GM21515 (cell line): Measurements from ENCODE around the gene UBA6.
"Not testable (repeated sequence)": the region's sequence is repeated elsewhere in the genome, so short reads cannot be mapped to it uniquely, and the experiment has no call there.

ENCODE experiments used
- ATAC-seq: cut with Tn5 transposase; IDR thresholded peaks from one replicate; pipeline ENCODE4 v1.9.1; 2021; ENCODE audit not compliant: unreplicated experiment

The UBA6 gene

GRCh38 chr4:67714248-67714583, 13.3 kb upstream of the UBA6 start:
- ATAC-seq, result peak; percentile 53

- ATAC-seq, result no peak
Observed at GRCh38 chr4:67713529-67714247, 12.7 kb upstream of the UBA6 start.

- ATAC-seq, result no peak
Observed at GRCh38 chr4:67712650-67713528, 11.9 kb upstream of the UBA6 start.

DNA sequence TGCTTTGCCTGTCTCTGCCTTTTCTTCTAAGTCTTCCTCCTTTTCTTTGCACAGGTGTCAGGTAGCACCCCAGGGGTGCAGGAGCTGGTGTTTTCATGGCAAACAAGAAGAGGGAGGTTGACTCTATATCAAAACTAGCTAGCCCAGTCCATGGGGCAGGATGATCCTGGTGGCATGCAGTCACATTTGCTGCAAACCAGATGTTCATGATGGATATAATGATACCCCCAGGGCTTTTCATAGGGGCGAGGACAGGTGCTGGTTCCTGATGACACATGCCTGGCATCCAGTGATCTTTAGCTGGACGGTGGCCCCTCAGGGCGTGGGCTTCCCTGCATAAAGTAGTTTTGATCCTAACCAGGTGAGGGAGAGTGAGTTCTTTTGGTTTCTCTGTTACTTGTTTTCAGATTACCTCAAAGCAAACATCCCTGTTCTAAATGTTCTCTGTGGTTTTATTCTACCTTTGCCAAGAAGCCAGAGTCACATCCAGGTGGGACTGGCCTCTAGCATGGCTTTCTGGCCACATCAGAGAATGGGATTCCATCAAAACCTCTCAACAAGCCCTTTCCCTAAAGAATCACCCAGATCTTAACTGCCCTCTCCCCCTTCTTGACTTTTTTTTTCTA, 11.2 kb upstream of the UBA6 start:
- no peak for ATAC-seq

DNA sequence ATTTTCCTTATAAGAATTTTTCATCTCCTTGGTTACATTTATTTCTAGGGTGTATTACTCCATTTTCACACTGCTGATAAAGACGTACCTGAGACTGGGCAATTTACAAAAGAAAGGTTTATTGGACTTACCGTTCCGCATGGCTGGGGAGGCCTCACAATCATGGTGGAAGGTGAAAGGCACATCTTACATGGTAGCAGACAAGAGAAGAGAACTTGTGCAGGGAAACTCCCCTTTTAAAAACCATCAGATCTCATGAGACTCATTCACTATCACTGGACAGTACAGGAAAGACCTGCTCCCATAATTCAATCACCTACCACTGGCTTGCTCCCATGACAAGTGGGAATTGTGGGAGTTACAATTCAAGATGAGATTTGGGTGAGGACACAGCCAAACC, 5.7 kb upstream of the UBA6 start:
- not testable (repeated sequence) for ATAC-seq

- ATAC-seq, result no peak
Observed at GRCh38 chr4:67704843-67705242, 3.9 kb upstream of the UBA6 start.

GRCh38 chr4:67702166-67702565, 1.2 kb upstream of the UBA6 start:
- ATAC-seq, result no peak

- ATAC-seq, result peak; percentile 5
Observed at GRCh38 chr4:67701517-67701850, 529 bp upstream of the UBA6 start.

DNA sequence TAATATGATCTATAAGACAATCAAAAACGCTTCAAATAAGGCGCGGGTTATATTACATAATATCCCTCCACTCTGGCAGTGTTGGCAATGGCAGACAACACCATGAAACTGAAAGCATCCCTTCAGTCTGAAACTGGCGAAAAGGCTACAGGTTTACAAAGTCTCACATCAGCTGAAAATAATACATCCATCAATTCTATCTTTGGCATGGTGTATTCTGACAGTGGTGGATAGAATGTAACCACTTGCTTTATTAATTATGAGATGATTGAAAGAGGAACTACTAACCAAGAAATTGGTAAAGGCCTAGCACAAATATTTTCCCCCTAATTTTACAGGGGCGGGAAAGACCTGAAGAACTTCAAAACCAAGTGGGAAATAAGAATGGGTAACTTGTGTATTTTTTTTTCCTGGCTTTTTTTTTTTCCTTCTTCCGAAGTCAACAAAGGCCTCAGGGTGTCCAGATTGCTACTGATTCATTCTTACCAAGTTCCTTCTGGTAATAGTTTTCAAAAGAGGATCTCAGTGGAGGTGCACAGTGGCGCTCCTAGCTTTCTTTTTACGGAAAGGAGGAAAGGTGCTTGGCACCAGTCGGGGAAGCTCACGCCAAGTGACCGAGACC, 728 bp downstream of the UBA6 start:
- ATAC-seq, result peak; percentile 32

GRCh38 chr4:67699603-67700002, 1.4 kb downstream of the UBA6 start:
- ATAC-seq, result no peak

GRCh38 chr4:67697860-67698687, 2.9 kb downstream of the UBA6 start:
- ATAC-seq, result no peak

GRCh38 chr4:67696061-67696460, 4.9 kb downstream of the UBA6 start:
- no peak for ATAC-seq

- no peak for ATAC-seq
Observed at GRCh38 chr4:67694662-67695061, 6.3 kb downstream of the UBA6 start.

DNA sequence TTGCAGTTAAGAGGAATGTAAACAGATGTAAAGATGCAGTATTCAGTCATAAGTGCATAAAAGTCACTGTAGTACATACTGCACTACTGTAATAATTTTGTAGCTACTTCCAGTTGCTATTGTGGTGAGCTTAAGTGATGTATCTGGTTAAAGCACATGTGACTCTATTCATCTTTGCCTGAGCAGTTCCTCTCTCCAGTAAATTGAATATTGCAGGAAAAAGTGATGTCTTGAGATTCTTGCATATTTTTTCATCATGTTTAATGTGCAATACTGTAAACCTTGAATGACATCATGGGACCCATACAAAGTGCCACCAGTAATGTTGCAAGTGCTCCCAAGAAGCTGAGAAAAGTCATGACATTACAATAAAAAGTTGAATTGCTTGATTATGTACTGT, 9.6 kb downstream of the UBA6 start:
- no peak for ATAC-seq

GRCh38 chr4:67687636-67688035, 13.3 kb downstream of the UBA6 start:
- no peak for ATAC-seq

DNA sequence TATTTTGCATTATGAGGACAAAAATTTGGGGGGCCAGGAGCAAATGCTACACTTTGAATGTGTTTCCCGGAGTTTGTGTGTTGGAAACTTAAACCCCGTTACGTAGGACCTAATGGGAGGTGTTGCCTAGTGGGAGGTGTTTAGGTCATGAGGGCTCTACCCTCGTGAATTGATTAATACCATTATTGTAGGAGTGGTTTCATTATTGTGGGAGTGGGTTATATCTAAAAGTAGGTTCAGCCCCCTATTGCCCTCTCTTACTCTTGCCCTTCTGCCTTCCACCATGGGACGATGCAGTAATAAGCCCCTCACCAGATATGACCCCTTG, 15.5 kb downstream of the UBA6 start:
- no peak for ATAC-seq

DNA sequence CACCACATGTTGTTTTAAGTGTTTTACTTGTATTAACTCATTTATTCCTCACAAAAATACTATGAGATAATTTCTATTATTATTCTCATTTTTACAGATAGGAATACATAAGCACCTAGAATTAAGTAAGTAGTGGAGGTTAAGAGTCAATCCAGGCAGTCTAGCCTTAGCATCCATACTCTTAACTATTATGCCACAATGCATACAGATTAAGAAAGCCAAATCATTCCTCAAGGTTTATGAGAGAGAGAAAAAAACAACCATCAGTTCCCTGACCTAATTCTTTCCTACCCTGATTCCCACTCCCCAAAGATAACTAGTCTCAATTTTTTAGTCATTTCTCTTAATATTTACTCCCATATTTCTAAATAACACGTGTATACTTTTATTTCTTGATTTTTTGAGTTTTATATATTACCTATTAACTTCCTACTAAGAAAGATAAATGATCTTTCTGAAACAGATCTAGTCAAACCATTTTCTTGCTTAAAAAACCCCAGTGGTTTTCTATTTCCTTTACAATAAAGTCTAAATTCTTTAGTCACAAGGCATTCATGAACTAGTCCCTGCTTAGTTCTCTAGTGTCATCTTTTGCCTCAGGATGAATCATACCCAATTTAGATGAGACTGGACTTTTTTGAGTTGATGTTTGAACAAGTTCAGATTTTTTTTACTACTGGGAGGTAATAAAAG, 16.0 kb downstream of the UBA6 start:
- ATAC-seq, result no peak

- no peak for ATAC-seq
Observed at GRCh38 chr4:67682266-67682665, 18.7 kb downstream of the UBA6 start.

GRCh38 chr4:67680581-67681222, 20.3 kb downstream of the UBA6 start:
- no peak for ATAC-seq

DNA sequence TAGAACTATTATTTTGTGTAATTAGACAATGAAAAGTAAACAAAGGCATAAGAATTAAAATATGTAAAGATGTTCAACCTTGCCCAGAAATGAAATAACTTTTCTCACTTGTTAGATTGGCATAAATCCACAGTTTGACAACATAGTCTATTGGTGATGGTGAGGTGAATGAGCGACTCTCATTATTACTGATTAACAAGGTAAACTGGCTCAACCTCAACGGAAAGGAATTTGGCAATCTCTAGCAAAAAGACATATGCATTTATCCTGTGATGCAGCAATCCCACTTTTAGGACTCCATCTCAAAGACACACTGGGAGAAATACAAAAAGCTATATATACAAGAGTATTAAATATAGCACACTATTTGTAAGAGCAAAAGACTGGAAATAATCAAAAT, 22.3 kb downstream of the UBA6 start:
- no peak for ATAC-seq
